ENCODE data around the gene STIP1. TPM values are rescaled to one million over a fixed set of nuclear protein-coding genes. Genes with fewer than 3 reads are reported as not detected.
A peak's percentile ranks its signal among the peaks of the same experiment; 100 is the strongest.
"Not testable (repeated sequence)": the region's sequence is repeated elsewhere in the genome, so short reads cannot be mapped to it uniquely, and the experiment has no call there.

The STIP1 gene
- total and polyA plus RNA-seq, 2 donors (not counting 3 experiments of a cell fraction or from before 2014, with no cell fraction given) = 117 to 226 TPM

DNA sequence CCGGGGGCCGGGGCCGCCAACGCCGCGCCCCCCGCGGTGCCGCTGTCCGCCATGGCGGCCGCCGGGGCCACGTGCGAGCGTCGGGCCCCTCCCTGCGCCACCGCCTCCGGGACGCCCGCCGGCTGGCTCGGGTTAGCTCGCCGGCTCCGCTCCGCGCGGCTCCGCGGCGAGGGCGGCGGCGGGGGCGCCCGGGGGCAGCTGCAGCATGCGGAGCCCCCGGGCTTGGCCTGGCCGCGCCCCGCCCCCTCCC lies 60.6 kb downstream of the STIP1 start:
- peak; percentile 40 for TF ChIP-seq POLR2AphosphoS5 (IDR thresholded peaks at IDR 0.05; ENCODE audit: insufficient read depth, low read depth, low read length)
- H3K27me3 ChIP-seq (ENCODE audit: control insufficient read depth in 2 of 2, insufficient read depth in 2 of 2, low read length in 2 of 2); dilution Hi-C loops (cut with MboI; ENCODE audit: extremely low pct_ligation_motif_present, low sequenced_read_pairs); H3K9ac ChIP-seq (replicated peaks; ENCODE audit: extremely low read depth, insufficient read depth, low read length); BruUV-seq (replicated peaks); FAIRE-seq; H2AFZ ChIP-seq (ENCODE audit: low read depth, low read length); H3K27ac ChIP-seq (ENCODE audit: insufficient read depth, low read depth, low read length); DNase-seq (ENCODE audit: low read depth, low spot score); H3K4me2 ChIP-seq (ENCODE audit: insufficient read depth, low read length); H3K9me3 ChIP-seq (replicated peaks; ENCODE audit: control insufficient read depth, insufficient read depth, low read length); H3K9me1 ChIP-seq (replicated peaks; ENCODE audit: control insufficient read depth, extremely low read depth, insufficient read depth, low read length); H4K20me1 ChIP-seq (replicated peaks; ENCODE audit: control insufficient read depth, extremely low read depth, insufficient read depth, low read length): not testable (repeated sequence)
- POLR2A ChIA-PET = interaction anchor here (0.6 to 2.2 kb wide), 2 partner anchors 17 to 22 kb away, joined by 4 to 10 read pairs; no protein-coding TSS in a partner anchor
- peaks cover 23% of the 10 kb centered on the region for H3K4me1 ChIP-seq (ENCODE audit: control insufficient read depth, extremely low read depth, insufficient read depth, low read length)
- peaks cover 0 to 12% of the 10 kb centered on the region in 2 experiments for H3K36me3 ChIP-seq (ENCODE audit: control insufficient read depth in 2 of 2, extremely low read depth in 1 of 2, insufficient read depth in 2 of 2, low read length in 2 of 2)
- peaks cover 40% of the 10 kb centered on the region for H3K79me2 ChIP-seq (ENCODE audit: control insufficient read depth, insufficient read depth, low read length)
- H3K4me3 ChIP-seq (replicated peaks in 1 of 3; ENCODE audit: insufficient read depth in 1 of 3, low read depth in 1 of 3, low read length in 3 of 3) = peak overlapping the region in 1 of 3 experiments; percentile 78
- CTCF ChIA-PET = interaction anchor here (1.0 to 5.0 kb wide), 8 partner anchors 21 to 85 kb away, joined by 4 to 36 read pairs (median 6); partner anchors contain the start of genes CATSPERZ, ESRRA, PRDX5 and STIP1
- intact Hi-C loops (cut with micrococcal nuclease) = loop anchor here (2.0 kb wide), 1 partner anchor 38 kb away; the partner anchor contains the start of genes BAD and GPR137

GRCh38 chr11:64246871-64247728 lies 61.1 kb downstream of the STIP1 start, which contains the start of gene PPP1R14B:
Gene PPP1R14B, minus strand, starts transcription at chr11:64246943. Its CDS starts 270 bp downstream, at chr11:64246673.
- Histone ChIP-seq H2AFZ (ENCODE audit: low read depth, low read length) (peak within 1 kb of the TSS; percentile 35), H3K36me3 (ENCODE audit: control insufficient read depth in 2 of 2, extremely low read depth in 1 of 2, insufficient read depth in 2 of 2, low read length in 2 of 2) (peaks cover 0 to 12% of the 10 kb centered on the region in 2 experiments), H3K4me1 (ENCODE audit: control insufficient read depth, extremely low read depth, insufficient read depth, low read length) (peaks cover 28% of the 10 kb centered on the region), H3K4me3 (replicated peaks in 1 of 3; ENCODE audit: insufficient read depth in 1 of 3, low read depth in 1 of 3, low read length in 3 of 3) (peak within 1 kb of the TSS; percentile 67 to 78 (median 75)), H3K9me3 (replicated peaks; ENCODE audit: control insufficient read depth, insufficient read depth, low read length) (no peaks in the 10 kb centered on the region), H3K9ac (replicated peaks; ENCODE audit: extremely low read depth, insufficient read depth, low read length) (peak within 1 kb of the TSS; percentile 67), H3K27ac (ENCODE audit: insufficient read depth, low read depth, low read length) (peak within 1 kb of the TSS; percentile 47), H4K20me1 (replicated peaks; ENCODE audit: control insufficient read depth, extremely low read depth, insufficient read depth, low read length) (no peaks in the 10 kb centered on the region), H3K9me1 (replicated peaks; ENCODE audit: control insufficient read depth, extremely low read depth, insufficient read depth, low read length) (no peaks in the 10 kb centered on the region), H3K27me3 (ENCODE audit: control insufficient read depth in 2 of 2, insufficient read depth in 2 of 2, low read length in 2 of 2) (no peaks in the 10 kb centered on the region), H3K79me2 (ENCODE audit: control insufficient read depth, insufficient read depth, low read length) (peaks cover 42% of the 10 kb centered on the region), H3K4me2 (ENCODE audit: insufficient read depth, low read length) (peak within 1 kb of the TSS; percentile 89)
- no TSS peak for BruUV-seq (replicated peaks)
- intact Hi-C loops (cut with micrococcal nuclease) = loop anchor here (1.0 to 2.0 kb wide), 2 partner anchors 22 to 38 kb away; partner anchors contain the start of genes BAD and GPR137
- peak; percentile 80 for DNase-seq (ENCODE audit: low read depth, low spot score)
- CTCF ChIA-PET = interaction anchor here (0.7 to 5.0 kb wide), 8 partner anchors 21 to 84 kb away, joined by 3 to 36 read pairs (median 6); partner anchors contain the start of genes CATSPERZ and ESRRA
- POLR2A ChIA-PET = interaction anchor here (0.6 to 2.2 kb wide), 2 partner anchors 16 to 21 kb away, joined by 4 to 10 read pairs; no protein-coding TSS in a partner anchor
- dilution Hi-C loops (cut with MboI; ENCODE audit: extremely low pct_ligation_motif_present, low sequenced_read_pairs) = no loop called here
- peak; percentile 83 for FAIRE-seq
- TF ChIP-seq FOS (IDR thresholded peaks at IDR 0.05; ENCODE audit: borderline replicate concordance, insufficient read depth, low read length) (no peak), POLR2A (IDR thresholded peaks at IDR 0.05; ENCODE audit: low read depth, low read length) (peak; percentile 14), POLR2AphosphoS5 (IDR thresholded peaks at IDR 0.05; ENCODE audit: insufficient read depth, low read depth, low read length) (peak; percentile 74), EZH2 (IDR thresholded peaks at IDR 0.05; ENCODE audit: borderline replicate concordance, low read depth, low read length, severe bottlenecking) (no peak), GATA2 (IDR thresholded peaks at IDR 0.05; ENCODE audit: insufficient read depth, insufficient read length, low read depth, low read length) (no peak), MAX (IDR thresholded peaks at IDR 0.05; ENCODE audit: insufficient read depth, insufficient read length) (peak; percentile 74), CTCF (IDR thresholded peaks at IDR 0.05; ENCODE audit: extremely low read depth in 1 of 2, insufficient read depth in 1 of 2, low read depth in 1 of 2, low read length in 2 of 2) (no peak), MYC (IDR thresholded peaks at IDR 0.05; ENCODE audit: low read depth, low read length) (no peak), JUN (IDR thresholded peaks at IDR 0.05; ENCODE audit: borderline replicate concordance, insufficient read depth, insufficient read length, low read depth) (no peak)
